HG02870 (cell line): ENCODE results near the gene NR3C2.

Experiments
- ATAC-seq: cut with Tn5 transposase; IDR thresholded peaks from one replicate; pipeline ENCODE4 v1.9.1; 2021; ENCODE audit warnings: mild to moderate bottlenecking, moderate library complexity; ENCODE audit not compliant: unreplicated experiment

NR3C2 gene

DNA sequence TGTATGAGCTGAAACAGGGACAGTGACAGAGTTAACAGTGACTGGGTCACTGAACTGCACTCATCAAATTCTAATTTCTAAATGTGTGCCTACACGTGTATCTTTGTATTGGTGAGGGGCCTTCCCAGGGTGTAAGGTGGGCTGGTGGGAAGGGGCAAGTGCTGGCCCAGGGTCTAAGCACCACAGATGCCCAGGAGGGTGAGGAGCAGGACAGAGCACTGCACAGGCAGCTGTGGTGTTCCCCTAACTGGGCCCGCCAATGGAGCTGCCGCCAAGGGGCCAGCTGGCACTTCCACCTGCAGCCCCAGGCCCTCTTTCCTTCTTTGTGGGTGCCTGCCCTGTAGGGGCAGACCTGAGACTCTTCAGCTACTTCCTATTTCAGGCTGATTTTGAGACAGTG is 360.5 kb downstream of the NR3C2 start:
- ATAC-seq: no peak

- ATAC-seq: no peak
These were observed 360.9 kb downstream of the NR3C2 start for GRCh38 chr4:148081267-148081666.

DNA sequence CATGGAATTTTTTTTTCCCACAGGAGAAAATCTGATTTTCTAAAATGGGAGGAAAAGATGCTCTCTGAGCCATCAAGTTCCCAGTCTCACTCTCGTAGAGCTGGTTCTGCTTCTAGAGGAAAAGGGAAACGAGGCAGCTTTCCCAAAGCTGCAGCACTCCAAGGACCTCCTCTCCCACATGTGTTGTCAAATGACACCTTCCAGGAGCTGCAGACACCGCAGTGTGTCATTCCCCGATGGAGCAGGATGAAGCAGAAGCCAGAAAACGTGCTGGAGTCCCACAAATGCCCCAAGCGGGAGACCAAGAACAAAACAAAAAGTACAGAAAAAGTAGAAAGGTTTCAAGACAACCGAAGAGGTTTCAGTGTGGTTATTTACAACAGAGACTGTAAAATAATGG is 362.3 kb downstream of the NR3C2 start:
- no peak for ATAC-seq

GRCh38 chr4:148078061-148078460 is 364.2 kb downstream of the NR3C2 start:
- ATAC-seq: no peak

DNA sequence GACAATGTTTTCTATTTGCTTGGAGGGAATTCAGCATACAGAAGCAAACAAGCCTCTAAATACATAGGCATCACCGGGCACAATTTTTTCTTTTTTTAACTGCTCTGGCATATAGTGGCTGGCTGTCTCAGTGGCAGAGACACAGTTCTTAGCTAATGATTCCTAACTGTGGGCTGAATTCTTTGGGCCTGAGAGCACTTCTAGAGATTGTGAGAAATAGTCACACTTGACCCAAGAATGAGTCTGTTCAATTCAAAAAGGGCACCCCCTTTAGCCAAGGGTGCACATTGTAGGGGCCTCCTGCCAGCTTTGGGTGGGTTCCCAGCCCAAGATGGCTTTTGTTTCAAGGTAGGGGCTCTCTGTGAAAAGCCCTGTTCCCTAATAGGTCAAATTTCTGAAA is 364.6 kb downstream of the NR3C2 start:
- ATAC-seq: no peak

DNA sequence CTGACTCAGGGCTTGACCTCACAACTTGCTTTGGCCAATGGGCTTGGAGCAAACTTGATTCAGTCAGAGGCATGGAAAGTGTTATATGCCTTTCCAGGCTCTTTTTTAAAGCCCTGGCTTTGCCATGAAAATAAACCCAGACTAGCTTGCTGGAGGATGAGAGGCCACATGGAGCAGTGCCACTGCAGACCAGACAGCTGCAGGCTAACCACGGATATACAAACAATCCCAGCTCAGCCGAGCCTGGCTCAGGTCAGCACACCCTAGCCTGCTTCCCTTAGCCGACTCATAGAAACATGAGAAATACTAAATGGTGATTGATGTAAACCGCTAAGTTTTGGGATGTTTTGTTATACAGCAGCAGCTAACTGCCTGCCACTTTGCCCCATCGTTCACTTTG is 365.2 kb downstream of the NR3C2 start:
- ATAC-seq: no peak

DNA sequence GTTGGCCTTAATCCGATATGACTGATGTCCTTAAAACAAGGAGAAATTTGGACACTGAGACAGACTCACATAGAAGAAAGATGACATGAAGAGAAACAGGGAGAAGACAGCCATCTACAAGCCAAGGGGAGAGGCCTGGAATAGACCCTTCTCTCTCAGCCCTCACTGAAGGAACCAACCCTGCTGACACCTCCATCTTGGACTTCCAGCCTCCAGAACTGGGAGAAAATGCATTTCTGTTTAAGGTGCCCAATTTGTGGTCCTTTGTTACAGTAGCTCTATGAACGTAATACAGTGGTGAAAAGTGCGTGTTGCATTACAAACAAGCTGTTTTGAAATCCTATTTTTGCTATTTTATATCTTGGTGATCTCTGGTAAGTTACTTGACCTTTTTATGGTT is 366.8 kb downstream of the NR3C2 start:
- no peak for ATAC-seq

DNA sequence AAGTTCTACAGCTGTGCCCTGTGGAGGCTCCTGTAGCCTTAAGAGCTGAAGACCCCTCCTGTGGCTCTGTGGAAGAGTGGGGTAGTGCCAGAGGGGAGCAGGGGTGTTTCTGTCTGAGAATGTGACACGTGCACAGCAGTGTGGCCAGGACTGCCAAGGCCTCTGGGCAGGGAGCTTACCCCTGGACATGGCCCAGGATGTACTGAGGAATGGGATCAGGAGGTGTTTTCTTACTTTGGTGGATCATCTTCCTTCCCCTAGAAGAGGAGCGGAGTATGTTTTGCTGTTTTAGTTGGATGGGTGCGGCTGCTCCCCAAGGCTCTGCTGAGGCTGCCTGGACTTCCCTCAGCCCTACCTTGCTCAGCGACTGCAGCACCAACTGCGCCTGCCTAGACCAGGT is 367.8 kb downstream of the NR3C2 start:
- ATAC-seq: no peak

DNA sequence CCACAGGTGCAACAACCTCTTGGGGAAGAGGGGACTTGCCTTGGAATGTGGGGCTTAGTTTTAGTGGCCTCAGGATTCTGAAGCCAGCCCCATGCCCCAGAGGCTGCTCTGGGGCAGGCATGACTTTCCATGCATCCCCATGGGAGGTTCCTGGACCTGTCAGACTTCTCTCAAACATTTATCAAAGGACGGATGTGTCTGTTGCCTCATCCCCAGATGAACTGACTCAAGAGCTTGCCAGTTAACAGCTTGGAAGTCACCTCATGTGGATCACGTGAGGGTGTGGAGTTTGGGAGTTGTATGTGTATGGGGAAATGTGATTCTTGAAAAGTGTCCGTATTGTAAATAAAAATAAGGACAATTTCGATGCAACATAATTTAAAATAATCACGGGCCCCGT is 368.9 kb downstream of the NR3C2 start:
- ATAC-seq: no peak

- ATAC-seq: no peak
These were observed 369.4 kb downstream of the NR3C2 start for GRCh38 chr4:148072789-148073188.

GRCh38 chr4:148071009-148071408 is 371.2 kb downstream of the NR3C2 start:
- no peak for ATAC-seq

DNA sequence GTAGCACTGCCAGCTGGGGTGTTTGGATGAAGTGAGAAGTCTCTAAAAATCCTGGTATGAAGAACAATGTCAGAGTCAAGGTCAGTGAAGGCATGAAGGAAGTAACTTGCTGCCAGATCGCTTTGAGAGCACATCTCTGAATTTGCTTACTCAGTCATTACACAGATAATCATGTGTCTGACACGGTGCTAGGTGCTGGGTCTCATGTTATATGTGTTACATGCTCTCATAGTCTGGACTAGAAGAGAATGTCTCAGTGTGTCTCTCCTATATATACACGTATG is 372.4 kb downstream of the NR3C2 start:
- no peak for ATAC-seq

DNA sequence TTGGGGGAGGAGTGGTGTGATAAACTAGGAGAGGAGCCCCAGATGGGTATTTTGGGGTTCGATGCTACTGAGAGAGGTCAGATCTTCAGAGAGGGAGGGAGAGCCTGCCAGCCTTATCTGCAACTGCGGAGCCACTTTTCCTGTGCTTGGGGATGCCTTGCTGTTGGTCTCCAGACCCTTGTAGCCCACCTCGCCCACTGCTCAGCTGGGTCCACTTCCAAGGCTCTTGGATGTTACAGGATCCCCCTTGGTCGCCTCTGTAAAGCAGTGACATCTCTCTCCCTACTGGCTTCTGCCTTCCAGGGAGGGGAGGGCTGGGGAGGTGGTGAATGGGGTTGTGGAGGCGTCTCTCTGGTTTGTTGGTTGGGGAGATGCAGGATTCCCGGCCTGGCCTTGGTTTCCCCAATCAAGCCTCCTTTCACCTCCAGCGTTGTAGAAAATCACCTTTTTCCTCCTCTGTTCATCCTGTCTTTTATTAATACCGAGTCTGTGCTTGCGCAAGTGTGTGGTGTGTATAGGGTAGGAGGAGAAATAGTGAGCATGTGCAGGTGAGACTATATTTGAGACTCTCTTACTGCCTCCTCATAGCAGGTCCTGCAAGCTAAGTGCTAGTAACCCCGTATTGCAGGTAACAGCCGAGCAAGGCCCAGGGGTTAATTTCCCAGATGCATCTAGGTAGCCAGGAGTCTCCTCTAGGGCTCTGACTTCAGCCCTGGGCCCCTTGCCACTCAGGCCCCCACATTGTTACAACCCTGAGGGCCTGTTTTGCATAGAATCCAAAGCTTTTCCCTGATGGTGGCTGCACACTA is 372.9 kb downstream of the NR3C2 start:
- ATAC-seq: no peak

- no peak for ATAC-seq
These were observed 373.9 kb downstream of the NR3C2 start for GRCh38 chr4:148068065-148068911.

DNA sequence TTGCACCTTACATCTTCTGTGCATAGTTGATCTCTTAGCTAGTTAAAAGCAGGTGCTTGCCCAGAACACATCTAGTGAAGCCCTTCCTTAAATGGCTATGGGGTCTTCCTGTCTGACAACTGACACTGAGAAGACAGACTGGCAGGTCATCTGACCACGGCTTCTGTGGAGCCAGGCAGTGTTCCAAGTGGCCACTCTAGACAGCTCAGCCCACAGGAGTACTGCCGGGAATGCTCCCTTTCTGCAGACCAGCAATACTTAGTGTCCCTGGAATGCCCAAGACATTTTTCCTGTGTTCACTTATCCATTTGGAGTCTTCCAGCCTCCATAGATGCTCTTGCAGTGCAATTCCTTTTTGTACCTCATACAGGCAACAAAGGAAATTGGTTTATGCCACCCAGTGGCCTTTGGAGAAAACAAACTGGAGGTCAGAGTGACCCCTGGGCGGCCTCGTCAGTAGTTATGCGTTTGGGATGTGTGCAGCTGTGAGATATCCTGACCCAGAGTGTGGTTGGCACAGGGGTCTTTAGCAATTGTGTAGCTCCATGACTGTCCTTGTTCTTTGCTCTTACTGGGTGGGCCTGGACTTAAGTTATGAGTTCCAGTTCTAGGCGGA is 374.8 kb downstream of the NR3C2 start:
- ATAC-seq: no peak

GRCh38 chr4:148065075-148065474 is 377.1 kb downstream of the NR3C2 start:
- no peak for ATAC-seq

- no peak for ATAC-seq
These were observed 377.8 kb downstream of the NR3C2 start for GRCh38 chr4:148064451-148064850.

GRCh38 chr4:148062301-148062950 is 379.8 kb downstream of the NR3C2 start:
- no peak for ATAC-seq

DNA sequence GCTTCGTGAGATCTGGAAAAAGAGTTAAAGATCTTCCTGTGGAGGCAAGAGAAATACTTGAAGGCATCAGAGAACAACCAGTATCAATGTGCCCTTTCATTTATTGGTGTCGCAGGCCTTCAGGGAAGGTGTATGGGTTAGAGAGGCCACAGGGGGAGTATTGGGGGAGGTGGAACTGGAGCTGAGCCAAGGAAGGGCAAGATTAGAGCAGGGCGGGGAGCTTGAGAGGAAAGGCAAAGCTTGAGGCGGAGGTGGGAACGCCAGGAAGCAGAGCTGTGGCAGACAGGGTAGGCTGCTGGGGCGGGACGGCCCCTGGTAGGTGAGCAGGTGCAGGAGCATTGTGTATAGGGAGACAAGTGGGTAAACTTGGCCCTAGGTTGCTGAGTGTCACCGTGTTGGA is 380.4 kb downstream of the NR3C2 start:
- no peak for ATAC-seq

GRCh38 chr4:148061141-148061481 is 381.1 kb downstream of the NR3C2 start:
- no peak for ATAC-seq

DNA sequence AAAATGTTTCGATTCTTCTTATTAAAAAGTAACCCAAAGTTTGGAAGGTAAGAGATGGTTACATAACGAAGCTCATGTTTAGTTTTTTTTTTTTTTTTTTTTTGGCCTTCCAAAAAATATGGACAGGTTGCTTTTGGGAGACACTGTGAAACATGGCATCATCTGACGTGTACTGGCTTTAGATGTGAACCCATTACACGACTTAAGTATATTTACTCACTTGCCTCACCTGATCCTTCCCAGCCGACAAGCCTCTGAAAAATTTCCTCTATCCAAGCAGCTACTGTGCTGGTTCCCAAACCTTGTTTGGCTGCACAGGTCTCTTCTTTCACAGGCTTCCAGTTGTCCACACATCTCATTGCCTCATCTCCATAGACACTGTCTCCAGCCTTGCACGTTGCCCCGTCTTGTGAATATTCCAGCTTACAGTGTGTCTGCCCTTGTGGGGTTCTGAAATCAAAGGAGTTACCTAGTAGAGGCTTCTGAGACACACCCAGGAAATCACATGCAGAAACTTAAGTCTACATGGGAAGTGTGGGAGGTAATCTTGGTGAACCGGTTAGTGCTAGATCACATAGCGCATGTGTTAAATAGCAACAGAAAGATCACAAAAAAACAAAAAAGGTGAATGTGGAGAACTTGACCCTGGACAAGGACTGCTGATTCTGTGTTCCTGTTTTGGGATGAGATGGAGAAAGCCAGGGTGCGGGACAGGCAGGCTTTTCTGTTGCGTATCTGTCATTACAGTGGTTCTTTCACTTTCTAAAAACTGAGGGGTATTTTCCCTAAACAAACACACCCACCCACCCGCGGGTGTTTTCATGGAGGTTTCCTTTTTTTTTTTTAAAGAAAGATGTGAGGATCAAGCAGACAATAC is 381.7 kb downstream of the NR3C2 start:
- no peak for ATAC-seq
